HEK293T (cell line): ENCODE results near the gene SLC12A7.

ENCODE experiments used
- CTCF ChIA-PET: fragments of 350-600 bp; formaldehyde crosslinking; extraction: SDS; loops from one replicate; lab custom pipeline; 2021; ENCODE audit warnings: antibody characterized with exemption, inconsistent platforms; lab: Yijun Ruan, JAX
- POLR2A ChIA-PET: fragments of 350-600 bp; formaldehyde crosslinking; extraction: SDS; loops from one replicate; lab custom pipeline; 2020; ENCODE audit warnings: antibody characterized with exemption, inconsistent platforms; lab: Yijun Ruan, JAX
- DNase-seq: peaks from one replicate; pipeline ENCODE4 v3.0.0; 2012; ENCODE audit warnings: mixed read lengths; ENCODE audit errors: extremely low spot score
- ARNT ChIP-seq: fragments of 450-650 bp; IDR thresholded peaks from 2 replicates; pipeline ENCODE4 v1.6.1; 2017; ENCODE audit warnings: mild to moderate bottlenecking
- BHLHE40 ChIP-seq: fragments of 450-650 bp; IDR thresholded peaks from 2 replicates; pipeline ENCODE4 v1.6.1; 2016; ENCODE audit warnings: mild to moderate bottlenecking, moderate library complexity, borderline replicate concordance
- CTBP1 ChIP-seq: fragments of 450-650 bp; IDR thresholded peaks from 2 replicates; pipeline ENCODE4 v1.6.1; 2016; ENCODE audit warnings: borderline replicate concordance
- ELF4 ChIP-seq: fragments of 450-650 bp; IDR thresholded peaks from 2 replicates; pipeline ENCODE4 v1.6.1; 2017; ENCODE audit warnings: antibody characterized with exemption
- FOXA1 ChIP-seq: fragments of 450-650 bp; IDR thresholded peaks from 2 replicates; pipeline ENCODE4 v1.6.1; 2016; ENCODE audit warnings: mild to moderate bottlenecking
- FOXK2 ChIP-seq: fragments of 450-650 bp; IDR thresholded peaks from 2 replicates; pipeline ENCODE4 v1.6.1; 2016; ENCODE audit warnings: mild to moderate bottlenecking
- FOXM1 ChIP-seq: fragments of 450-650 bp; IDR thresholded peaks from 2 replicates; pipeline ENCODE4 v1.6.1; 2017; ENCODE audit warnings: mild to moderate bottlenecking, borderline replicate concordance
- HDGF ChIP-seq: fragments of 450-650 bp; IDR thresholded peaks from 2 replicates; pipeline ENCODE4 v1.6.1; 2017; ENCODE audit warnings: antibody characterized with exemption, borderline replicate concordance
- L3MBTL2 ChIP-seq: fragments of 450-650 bp; conservative IDR thresholded peaks from 2 replicates; pipeline ENCODE4 v1.6.1; 2016; ENCODE audit warnings: mild to moderate bottlenecking
- LEF1 ChIP-seq: fragments of 450-650 bp; IDR thresholded peaks from 2 replicates; pipeline ENCODE4 v1.6.1; 2017; ENCODE audit warnings: mild to moderate bottlenecking, borderline replicate concordance
- NFRKB ChIP-seq: fragments of 450-650 bp; IDR thresholded peaks from 2 replicates; pipeline ENCODE4 v1.6.1; 2016; ENCODE audit warnings: mild to moderate bottlenecking, moderate library complexity
- SP1 ChIP-seq: fragments of 450-650 bp; IDR thresholded peaks from 2 replicates; pipeline ENCODE4 v1.6.1; 2017
- SUZ12 ChIP-seq: fragments of 450-650 bp; IDR thresholded peaks from 2 replicates; pipeline ENCODE4 v1.6.1; 2016; ENCODE audit warnings: mild to moderate bottlenecking
- TARDBP ChIP-seq: fragments of 450-650 bp; IDR thresholded peaks from 2 replicates; pipeline ENCODE4 v1.6.1; 2016
- ZNF384 ChIP-seq: fragments of 450-650 bp; IDR thresholded peaks from 2 replicates; pipeline ENCODE4 v1.6.1; 2016
- TF ChIP-seq, protein P1 (sequence below): fragments of 450-650 bp; IDR thresholded peaks from 2 replicates; pipeline ENCODE4 v1.6.1; 2016

The SLC12A7 gene

DNA sequence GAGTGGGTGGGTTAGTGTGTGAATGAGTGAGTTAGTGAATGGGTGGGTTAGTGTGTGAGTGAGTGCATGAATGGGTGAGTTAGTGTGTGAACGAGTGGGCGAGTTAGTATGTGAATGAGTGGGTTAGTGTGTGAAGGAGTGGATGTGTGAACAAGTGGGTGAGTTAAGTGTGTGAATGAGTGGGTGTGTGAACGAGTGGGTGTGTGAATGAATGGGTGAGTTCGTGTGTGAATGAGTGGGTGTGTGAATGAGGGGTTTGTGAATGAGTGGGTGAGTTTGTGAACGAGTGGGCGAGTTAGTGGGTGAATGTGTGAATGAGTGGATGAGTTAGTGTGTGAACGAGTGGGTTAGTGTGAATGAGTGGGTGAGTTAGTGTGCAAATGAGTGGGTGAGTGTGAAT lies 69.2 kb downstream of the SLC12A7 start:
- no peak for DNase-seq
- no peak for TF ChIP-seq SP1
- 0 out of 2 replicates have a peak, but pooled peaks have one; percentile 2 for TF ChIP-seq TARDBP
- POLR2A ChIA-PET, result no interaction called here
- CTCF ChIA-PET, result no interaction called here

DNA sequence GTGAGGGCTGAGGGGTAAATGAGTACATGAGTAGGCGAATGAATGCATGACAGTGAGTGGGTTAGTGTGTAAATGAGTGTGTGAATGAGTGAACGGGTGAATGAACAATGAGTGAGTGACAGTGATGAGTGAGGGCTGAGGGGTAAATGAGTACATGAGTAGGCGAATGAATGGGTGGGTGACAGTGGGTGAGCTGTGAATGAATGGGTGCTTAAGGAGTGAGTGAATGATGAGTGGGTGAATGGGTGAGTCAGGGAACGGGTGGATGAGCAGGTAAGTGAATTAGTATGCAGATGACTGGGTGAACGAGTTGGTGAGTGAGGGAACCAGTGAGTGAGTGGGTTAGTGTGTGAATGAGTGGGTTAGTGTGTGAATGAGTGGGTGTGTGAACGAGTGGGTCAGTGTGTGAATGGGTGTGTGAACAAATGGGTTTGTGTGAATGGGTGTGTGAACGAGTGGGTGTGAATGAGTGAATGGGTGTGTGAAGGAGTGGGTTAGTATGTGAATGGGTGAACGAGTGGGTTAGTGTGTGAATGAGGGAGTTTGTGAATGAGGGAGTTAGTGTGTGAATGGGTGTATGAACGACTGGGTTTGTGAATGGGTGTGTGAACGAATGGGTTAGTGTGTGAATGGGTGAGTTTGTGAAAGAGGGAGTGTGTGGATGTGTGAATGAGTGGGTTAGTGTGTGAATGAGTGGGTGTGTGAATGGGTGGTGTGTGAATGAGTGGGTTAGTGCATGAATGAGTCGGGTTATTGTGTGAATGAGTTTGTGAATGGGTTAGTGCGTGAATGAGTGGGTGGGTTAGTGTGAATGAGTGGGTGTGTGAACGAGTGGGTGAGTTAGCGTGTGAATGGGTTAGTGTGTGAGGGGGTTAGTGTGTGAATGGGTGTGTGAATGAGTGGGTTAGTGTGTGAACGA lies 70.4 kb downstream of the SLC12A7 start:
- CTCF ChIA-PET, result no interaction called here
- no peak for DNase-seq
- POLR2A ChIA-PET, result no interaction called here
- TF ChIP-seq SUZ12 (no peak), TARDBP (peak; percentile 40; the same call in 1 of the 2 replicates)

DNA sequence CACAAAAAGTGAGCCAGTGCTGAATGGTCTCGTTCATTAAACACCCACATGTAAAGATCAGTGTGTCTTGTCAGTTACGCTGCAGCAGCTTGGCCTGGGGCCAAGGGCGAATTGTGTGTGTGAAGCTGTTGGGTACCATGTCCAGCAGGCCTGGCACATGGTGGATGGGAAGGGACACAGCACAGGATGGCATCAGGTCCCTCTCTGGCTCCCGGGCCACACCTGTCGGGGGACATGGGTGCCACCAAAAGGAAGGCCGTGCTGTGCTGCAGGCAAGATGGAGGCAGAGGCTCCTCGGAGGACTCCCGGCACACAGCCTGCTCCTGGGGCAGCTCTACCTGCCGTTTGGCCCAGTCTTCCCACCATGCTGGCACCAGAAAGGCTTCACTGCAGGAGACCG lies 71.3 kb downstream of the SLC12A7 start:
- no peak for DNase-seq
- ChIA-PET POLR2A (no interaction called here), CTCF (no interaction called here)
- TF ChIP-seq ARNT (no peak), SP1 (no peak), LEF1 (no peak), TARDBP (no peak), ELF4 (no peak), FOXM1 (no peak), L3MBTL2 (no peak), HDGF (no peak), NFRKB (no peak), FOXA1 (no peak), ZNF384 (no peak), CTBP1 (no peak), FOXK2 (no peak)
- TF ChIP-seq, protein P1, sequence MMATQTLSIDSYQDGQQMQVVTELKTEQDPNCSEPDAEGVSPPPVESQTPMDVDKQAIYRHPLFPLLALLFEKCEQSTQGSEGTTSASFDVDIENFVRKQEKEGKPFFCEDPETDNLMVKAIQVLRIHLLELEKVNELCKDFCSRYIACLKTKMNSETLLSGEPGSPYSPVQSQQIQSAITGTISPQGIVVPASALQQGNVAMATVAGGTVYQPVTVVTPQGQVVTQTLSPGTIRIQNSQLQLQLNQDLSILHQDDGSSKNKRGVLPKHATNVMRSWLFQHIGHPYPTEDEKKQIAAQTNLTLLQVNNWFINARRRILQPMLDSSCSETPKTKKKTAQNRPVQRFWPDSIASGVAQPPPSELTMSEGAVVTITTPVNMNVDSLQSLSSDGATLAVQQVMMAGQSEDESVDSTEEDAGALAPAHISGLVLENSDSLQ, result no peak

DNA sequence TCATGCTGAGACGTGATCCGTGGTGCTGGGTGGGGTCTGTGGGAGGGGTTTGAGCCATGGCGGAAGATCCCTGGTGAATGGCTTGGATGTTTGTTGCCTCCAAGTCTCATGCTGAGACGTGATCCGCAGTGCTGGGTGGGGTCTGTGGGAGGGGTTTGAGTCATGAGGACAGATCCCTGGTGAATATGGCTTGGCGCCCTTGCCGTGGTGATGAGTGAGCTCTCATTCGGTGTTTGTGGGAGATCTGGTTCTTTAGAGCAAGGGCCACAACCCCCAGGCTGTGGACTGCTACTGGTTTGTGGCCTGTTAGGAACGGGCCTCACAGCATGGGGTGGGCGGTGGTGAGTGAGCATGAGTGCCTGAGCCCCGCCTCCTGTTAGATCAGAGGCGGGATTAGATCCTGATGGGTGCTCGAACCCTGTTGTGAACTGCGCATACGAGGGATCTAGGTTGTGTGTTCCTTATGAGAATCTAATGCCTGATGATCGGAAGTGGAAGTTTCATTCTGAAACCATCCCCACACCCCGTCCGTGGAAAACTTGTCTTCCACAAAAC lies 72.1 kb downstream of the SLC12A7 start:
- DNase-seq, result no peak
- TF ChIP-seq SUZ12, result no peak
- TF ChIP-seq, protein P1, result no peak
- POLR2A ChIA-PET, result no interaction called here
- CTCF ChIA-PET, result no interaction called here

DNA sequence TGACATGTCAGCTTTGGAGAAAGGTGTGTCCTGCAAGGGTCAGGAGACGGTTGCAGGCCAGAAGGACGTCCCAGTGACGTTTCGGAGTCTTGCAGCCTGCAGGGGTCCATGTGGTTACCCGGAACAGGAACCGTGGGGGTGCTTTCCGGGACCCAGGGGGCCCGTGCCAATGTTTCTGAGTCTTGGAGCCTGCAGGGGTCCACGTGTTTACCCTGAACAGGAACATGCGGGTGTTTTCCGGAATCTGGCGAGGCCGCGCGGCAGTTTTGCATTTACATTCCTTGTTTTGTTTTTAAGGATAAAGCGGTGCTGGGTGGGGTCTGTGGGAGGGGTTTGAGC lies 72.7 kb downstream of the SLC12A7 start:
- no peak for DNase-seq
- POLR2A ChIA-PET, result no interaction called here
- CTCF ChIA-PET, result no interaction called here
- no peak for TF ChIP-seq ELF4
- no peak for TF ChIP-seq NFRKB
- no peak for TF ChIP-seq FOXM1
- TF ChIP-seq FOXK2, result no peak
- TF ChIP-seq, protein P1, result no peak
- TF ChIP-seq ARNT, result no peak
- TF ChIP-seq CTBP1, result no peak
- no peak for TF ChIP-seq HDGF

DNA sequence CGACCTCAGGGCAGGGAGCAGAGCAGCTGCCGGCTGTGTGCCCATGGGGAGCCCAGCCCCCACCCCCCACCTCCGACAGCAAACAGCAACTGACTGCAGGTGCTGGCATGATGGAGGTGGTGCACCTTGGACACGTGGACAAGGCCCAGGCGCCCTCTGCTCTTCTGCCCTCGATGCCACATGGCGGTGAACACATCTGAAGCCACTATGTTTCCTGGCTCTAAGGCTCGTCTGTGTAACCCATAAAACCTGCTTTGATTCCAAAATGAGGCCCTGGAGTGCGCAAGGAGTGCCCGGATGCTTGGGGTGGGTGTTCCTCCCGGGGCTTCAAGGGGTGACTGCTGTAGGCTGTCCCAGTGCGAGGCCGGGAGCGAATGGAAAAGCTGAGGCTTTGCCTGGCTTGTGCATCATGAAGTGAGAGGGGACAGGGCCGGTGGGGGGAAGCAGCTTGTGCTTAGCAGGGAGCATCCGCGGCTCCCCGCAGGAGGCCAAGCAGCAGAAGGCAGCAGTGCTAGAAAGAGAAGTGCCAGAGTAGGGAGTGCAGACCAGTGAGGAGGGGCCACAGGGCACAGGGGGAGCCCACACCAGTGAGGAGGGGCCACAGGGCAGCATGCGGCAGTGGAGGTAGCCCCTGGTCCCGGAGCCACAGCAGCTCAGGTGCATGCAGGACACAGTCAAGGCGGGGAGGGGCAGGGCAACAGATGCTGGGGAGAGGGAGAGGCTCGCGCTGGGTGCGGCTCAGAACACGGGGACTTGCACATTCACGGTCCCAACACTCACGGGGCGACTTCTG lies 73.2 kb downstream of the SLC12A7 start:
- TF ChIP-seq TARDBP (no peak), FOXM1 (no peak), ELF4 (no peak), SP1 (no peak), FOXK2 (no peak), BHLHE40 (no peak), SUZ12 (no peak), ARNT (no peak), FOXA1 (no peak), HDGF (no peak), NFRKB (no peak), L3MBTL2 (no peak), LEF1 (no peak), CTBP1 (no peak), ZNF384 (no peak)
- TF ChIP-seq, protein P1, result no peak
- no peak for DNase-seq
- POLR2A ChIA-PET, result no interaction called here
- CTCF ChIA-PET, result no interaction called here
